Lung (tissue), 12 donors: ENCODE results near the gene PARVG. TPM values are rescaled to one million over a fixed set of nuclear protein-coding genes. Genes with fewer than 3 reads are reported as not detected.

ENCODE experiments used
- ATAC-seq: fragments of 200-7000 bp; cut with Tn5 transposase; one replicate; pipeline ENCODE4 v1.9.1; 2020; ENCODE audit warnings: moderate number of reproducible peaks; ENCODE audit not compliant: insufficient read depth, low FRiP score
- DNase-seq, 3 donors: peaks; one replicate each; pipeline ENCODE4 v3.0.0-alpha.2; 2013 to 2017
- H3K27ac ChIP-seq, 2 donors: one replicate each; pipeline ENCODE4 v1.5.1; 2013; ENCODE audit warnings: mild to moderate bottlenecking in 2 of 2, moderate library complexity in 2 of 2, control low read depth in 1 of 2, inconsistent platforms in 1 of 2, low read depth in 1 of 2, low read length in 1 of 2
- H3K27me3 ChIP-seq, 3 donors: one replicate each; pipeline ENCODE4 v1.5.1; 2013; ENCODE audit warnings: low read length in 2 of 3; ENCODE audit not compliant: control insufficient read depth in 3 of 3, insufficient read depth in 3 of 3
- H3K36me3 ChIP-seq, 4 donors: one replicate each; pipeline ENCODE4 v1.5.1; 2013; ENCODE audit warnings: low read length in 4 of 4, mild to moderate bottlenecking in 1 of 4, moderate library complexity in 1 of 4; ENCODE audit not compliant: control insufficient read depth in 4 of 4, insufficient read depth in 4 of 4
- H3K4me1 ChIP-seq, 5 donors: one replicate each; pipeline ENCODE4 v1.5.1; 2013; ENCODE audit warnings: low read length in 5 of 5, mild to moderate bottlenecking in 2 of 5, moderate library complexity in 1 of 5; ENCODE audit not compliant: control insufficient read depth in 5 of 5, insufficient read depth in 5 of 5
- H3K4me3 ChIP-seq: one replicate; pipeline ENCODE4 v1.5.1; 2013; ENCODE audit warnings: mild to moderate bottlenecking, control low read depth, moderate library complexity
- H3K9ac ChIP-seq, 2 donors: one replicate each; pipeline ENCODE4 v1.5.1; 2013; ENCODE audit warnings: low read length in 2 of 2, control low read depth in 1 of 2; ENCODE audit not compliant: insufficient read depth in 1 of 2
- H3K9me3 ChIP-seq, 4 donors: one replicate each; pipeline ENCODE4 v1.5.1; 2013; ENCODE audit warnings: low read length in 3 of 4, mild to moderate bottlenecking in 1 of 4, moderate library complexity in 1 of 4; ENCODE audit not compliant: control insufficient read depth in 4 of 4, insufficient read depth in 3 of 4
- WGBS, 2 donors: extraction: QIAGEN DNeasy Blood & Tissue Kit; methylation state at CpG; one replicate each; pipeline ENCODE4 v1.1.7; 2013; 5-methylcytosine and 5-hydroxymethylcytosine counted together
- polyA plus RNA-seq, 2 donors: library from polyadenylated mRNA; stranded (reverse); fragments of 200-250 nt; gene quantifications; one replicate each; pipeline ENCODE4 v1.2.1, GENCODE V29; 2013
- total RNA-seq, 2 donors: library from RNA; depleted of rRNA in 1 of 2; stranded (reverse); fragments of >200 nt in 1 of 2; gene quantifications; one replicate each; pipeline ENCODE4 v1.2.1, GENCODE V29; 2014 to 2021
- TF ChIP-seq, protein P1 (sequence below): IDR thresholded peaks from 2 replicates; pipeline ENCODE4 v1.5.1; 2012; ENCODE audit warnings: mild to moderate bottlenecking; ENCODE audit errors: control extremely low read depth, extremely low read depth
- donor health status: control.
- donor health status: control.
- donor health status: Bipolar disorder and iron deficiency.
- donor health status: healthy.
- donor health status: DM: yes; HTN: yes; CAD: no.

PARVG gene
- total and polyA plus RNA-seq, 4 donors, result 20.4 to 67.4 (median 48.7) TPM

DNA sequence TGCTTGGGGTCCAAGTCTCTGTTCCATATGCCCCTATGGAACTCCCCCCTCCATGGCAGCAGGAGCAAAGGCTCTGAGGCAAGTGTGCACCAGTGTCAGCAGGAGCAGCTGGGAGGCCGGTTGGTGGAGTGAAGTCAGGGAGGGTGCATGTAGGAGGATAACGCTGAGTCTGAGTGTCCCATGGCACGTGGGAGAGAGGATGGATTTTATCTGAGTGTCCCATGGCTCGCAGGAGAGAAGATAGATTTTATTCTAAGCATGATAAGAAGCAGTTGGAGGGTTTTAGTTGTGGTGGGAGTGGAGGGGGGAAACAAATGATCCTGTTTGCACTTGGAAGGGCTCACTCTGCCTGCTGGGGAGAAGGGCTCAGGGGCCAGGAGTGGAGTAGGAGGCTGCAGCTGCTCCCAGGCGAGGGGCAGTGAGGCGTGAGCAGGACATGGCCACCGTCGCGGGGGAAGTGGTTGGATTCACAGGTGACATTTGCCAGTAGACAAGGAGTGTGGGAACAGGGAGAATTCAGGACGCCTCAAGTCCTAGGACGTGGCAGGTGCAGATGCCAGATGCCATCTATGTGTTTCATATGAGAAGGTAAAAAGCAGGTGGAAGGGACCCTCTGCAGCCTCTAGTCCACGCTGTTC lies 33.6 kb upstream of the PARVG start:
- no peak overlapping the region for H3K9ac ChIP-seq
- DNase-seq, result no peak

DNA sequence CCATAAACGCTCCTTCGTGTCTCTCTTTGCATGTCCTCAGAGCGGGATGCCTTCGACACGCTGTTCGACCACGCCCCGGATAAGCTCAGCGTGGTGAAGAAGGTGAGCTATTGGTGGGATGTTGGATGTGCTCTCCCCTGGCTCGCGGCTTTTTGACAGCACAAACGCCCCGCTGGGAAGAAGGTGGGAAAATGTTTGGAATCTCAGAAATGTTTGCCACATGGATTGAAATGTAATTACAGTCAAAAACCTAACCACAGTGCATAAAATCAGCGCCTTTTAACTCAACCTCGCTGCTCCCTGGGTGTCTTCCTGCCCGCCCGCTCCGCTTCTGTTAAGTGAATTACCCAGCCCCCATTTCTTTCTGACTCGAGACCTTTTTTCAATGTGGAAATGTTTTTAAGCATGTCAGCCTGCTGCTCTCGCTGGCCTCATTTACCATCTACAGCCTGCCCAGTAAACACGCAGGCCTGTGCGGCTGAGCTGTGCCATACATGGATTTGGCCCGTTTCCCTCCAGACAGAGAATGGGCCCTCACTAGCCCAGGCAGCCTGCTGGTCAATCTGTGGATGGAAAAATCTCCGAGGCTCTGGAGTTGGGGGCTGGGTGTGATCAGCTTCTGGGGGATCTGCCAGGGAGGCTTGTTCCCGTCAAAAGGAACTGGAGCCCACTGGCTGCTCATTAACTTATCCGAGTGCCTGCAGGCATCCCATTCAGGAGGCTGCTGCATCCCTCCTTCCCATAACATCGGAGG lies 32.7 kb upstream of the PARVG start:
- no peak for ATAC-seq
- Histone ChIP-seq H3K36me3 (peaks cover 5 to 16% (median 6%) of the 10 kb centered on the region in 4 donors), H3K9ac (peak overlapping the region in 1 of 2 donors; percentile 5), H3K27ac (no peak overlapping the region), H3K9me3 (no peaks in the 10 kb centered on the region), H3K4me1 (peaks cover 3 to 59% (median 19%) of the 10 kb centered on the region in 5 donors), H3K4me3 (no peak overlapping the region), H3K27me3 (peaks cover 0 to 2% (median 0%) of the 10 kb centered on the region in 3 donors)
- TF ChIP-seq, protein P1, sequence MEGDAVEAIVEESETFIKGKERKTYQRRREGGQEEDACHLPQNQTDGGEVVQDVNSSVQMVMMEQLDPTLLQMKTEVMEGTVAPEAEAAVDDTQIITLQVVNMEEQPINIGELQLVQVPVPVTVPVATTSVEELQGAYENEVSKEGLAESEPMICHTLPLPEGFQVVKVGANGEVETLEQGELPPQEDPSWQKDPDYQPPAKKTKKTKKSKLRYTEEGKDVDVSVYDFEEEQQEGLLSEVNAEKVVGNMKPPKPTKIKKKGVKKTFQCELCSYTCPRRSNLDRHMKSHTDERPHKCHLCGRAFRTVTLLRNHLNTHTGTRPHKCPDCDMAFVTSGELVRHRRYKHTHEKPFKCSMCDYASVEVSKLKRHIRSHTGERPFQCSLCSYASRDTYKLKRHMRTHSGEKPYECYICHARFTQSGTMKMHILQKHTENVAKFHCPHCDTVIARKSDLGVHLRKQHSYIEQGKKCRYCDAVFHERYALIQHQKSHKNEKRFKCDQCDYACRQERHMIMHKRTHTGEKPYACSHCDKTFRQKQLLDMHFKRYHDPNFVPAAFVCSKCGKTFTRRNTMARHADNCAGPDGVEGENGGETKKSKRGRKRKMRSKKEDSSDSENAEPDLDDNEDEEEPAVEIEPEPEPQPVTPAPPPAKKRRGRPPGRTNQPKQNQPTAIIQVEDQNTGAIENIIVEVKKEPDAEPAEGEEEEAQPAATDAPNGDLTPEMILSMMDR, result no peak
- whole genome bisulfite sequencing, 2 donors, result 69 to 81% methylated on average over 27 of the region's 27 CpGs
- peak; percentile 93 to 97 (median 96) for DNase-seq

More for the DNA sequence above, 33.6 kb upstream of the PARVG start:
- TF ChIP-seq, protein P1, result no peak
- H3K27ac ChIP-seq, result no peak overlapping the region
- H3K27me3 ChIP-seq, result peaks cover 0 to 2% (median 0%) of the 10 kb centered on the region in 3 donors
- H3K36me3 ChIP-seq, result peaks cover 5 to 18% (median 6%) of the 10 kb centered on the region in 4 donors
- H3K9me3 ChIP-seq, result no peaks in the 10 kb centered on the region
- no peak for ATAC-seq
- H3K4me3 ChIP-seq, result no peak overlapping the region
- 89 to 91% methylated on average over 12 of the region's 12 CpGs for WGBS, 2 donors
- peaks cover 3 to 64% (median 21%) of the 10 kb centered on the region in 5 donors for H3K4me1 ChIP-seq

DNA sequence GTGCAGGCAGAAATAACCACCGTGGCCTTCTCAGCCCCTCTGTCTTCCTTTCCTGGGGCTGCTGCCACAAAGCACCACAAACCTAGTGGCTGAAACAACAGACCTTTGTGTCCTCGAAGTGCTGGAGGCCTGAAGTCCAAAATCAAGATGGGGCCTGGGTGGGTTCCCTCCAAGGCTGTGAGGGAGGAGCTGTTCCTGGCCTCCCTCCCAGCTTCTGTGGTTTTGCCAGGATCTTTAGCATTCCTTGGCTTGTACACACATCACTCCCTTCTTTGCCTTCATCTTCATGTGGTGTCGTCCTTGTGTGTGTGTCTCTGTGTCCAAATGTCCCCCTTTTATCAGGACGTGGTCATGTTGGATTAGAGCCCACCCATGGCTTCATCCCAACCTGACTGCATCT lies 29.0 kb upstream of the PARVG start:
- H3K36me3 ChIP-seq, result peaks cover 2 to 21% (median 8%) of the 10 kb centered on the region in 4 donors
- DNase-seq (peak; percentile 75 to 85 (median 75)), ATAC-seq (no peak)
- 71 to 92% methylated on average over 4 of the region's 4 CpGs for WGBS, 2 donors
- no peaks in the 10 kb centered on the region for H3K9me3 ChIP-seq
- H3K27me3 ChIP-seq, result peaks cover 0 to 2% (median 0%) of the 10 kb centered on the region in 3 donors
- H3K27ac ChIP-seq, result no peak overlapping the region
- H3K4me3 ChIP-seq, result no peak overlapping the region
- peaks cover 0 to 27% (median 4%) of the 10 kb centered on the region in 5 donors for H3K4me1 ChIP-seq
- TF ChIP-seq, protein P1, result no peak
- H3K9ac ChIP-seq, result no peak overlapping the region
